ENCODE results near the gene ROBO3. TPM values are rescaled to one million over a fixed set of nuclear protein-coding genes. Genes with fewer than 3 reads are reported as not detected.

The ROBO3 gene
- total RNA-seq, 1 donor from 2014 or later: 40.0 TPM

- peak; percentile 1 for DNase-seq (ENCODE audit: low spot score)
- peaks cover 38% of the 10 kb centered on the region for H3K36me3 Mint-ChIP-seq (ENCODE audit: low read depth, unreplicated experiment)
- H3K4me3 Mint-ChIP-seq (ENCODE audit: unreplicated experiment): no peak overlapping the region
- TF ChIP-seq, protein P1, sequence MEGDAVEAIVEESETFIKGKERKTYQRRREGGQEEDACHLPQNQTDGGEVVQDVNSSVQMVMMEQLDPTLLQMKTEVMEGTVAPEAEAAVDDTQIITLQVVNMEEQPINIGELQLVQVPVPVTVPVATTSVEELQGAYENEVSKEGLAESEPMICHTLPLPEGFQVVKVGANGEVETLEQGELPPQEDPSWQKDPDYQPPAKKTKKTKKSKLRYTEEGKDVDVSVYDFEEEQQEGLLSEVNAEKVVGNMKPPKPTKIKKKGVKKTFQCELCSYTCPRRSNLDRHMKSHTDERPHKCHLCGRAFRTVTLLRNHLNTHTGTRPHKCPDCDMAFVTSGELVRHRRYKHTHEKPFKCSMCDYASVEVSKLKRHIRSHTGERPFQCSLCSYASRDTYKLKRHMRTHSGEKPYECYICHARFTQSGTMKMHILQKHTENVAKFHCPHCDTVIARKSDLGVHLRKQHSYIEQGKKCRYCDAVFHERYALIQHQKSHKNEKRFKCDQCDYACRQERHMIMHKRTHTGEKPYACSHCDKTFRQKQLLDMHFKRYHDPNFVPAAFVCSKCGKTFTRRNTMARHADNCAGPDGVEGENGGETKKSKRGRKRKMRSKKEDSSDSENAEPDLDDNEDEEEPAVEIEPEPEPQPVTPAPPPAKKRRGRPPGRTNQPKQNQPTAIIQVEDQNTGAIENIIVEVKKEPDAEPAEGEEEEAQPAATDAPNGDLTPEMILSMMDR (IDR thresholded peaks at IDR 0.05; ENCODE audit: unreplicated experiment): no peak
- peaks cover 1% of the 10 kb centered on the region for H3K27me3 Mint-ChIP-seq (ENCODE audit: unreplicated experiment)
- H3K4me1 Mint-ChIP-seq (ENCODE audit: unreplicated experiment): peaks cover 24% of the 10 kb centered on the region
- H3K27ac Mint-ChIP-seq (ENCODE audit: unreplicated experiment): no peak overlapping the region
- no peaks in the 10 kb centered on the region for H3K9me3 Mint-ChIP-seq (ENCODE audit: unreplicated experiment)
Measured at GRCh38 chr11:124890683-124891372, 25.6 kb downstream of the ROBO3 start.

- peaks cover 35% of the 10 kb centered on the region for H3K36me3 Mint-ChIP-seq (ENCODE audit: low read depth, unreplicated experiment)
- TF ChIP-seq, protein P1 (IDR thresholded peaks at IDR 0.05; ENCODE audit: unreplicated experiment): no peak
- H3K4me1 Mint-ChIP-seq (ENCODE audit: unreplicated experiment): peaks cover 30% of the 10 kb centered on the region
- H3K27me3 Mint-ChIP-seq (ENCODE audit: unreplicated experiment): peaks cover 1% of the 10 kb centered on the region
- no peaks in the 10 kb centered on the region for H3K9me3 Mint-ChIP-seq (ENCODE audit: unreplicated experiment)
- no peak overlapping the region for H3K4me3 Mint-ChIP-seq (ENCODE audit: unreplicated experiment)
- peak; percentile 5 for DNase-seq (ENCODE audit: low spot score)
- no peak overlapping the region for H3K27ac Mint-ChIP-seq (ENCODE audit: unreplicated experiment)
Measured at GRCh38 chr11:124891373-124891861, 26.2 kb downstream of the ROBO3 start.

DNA sequence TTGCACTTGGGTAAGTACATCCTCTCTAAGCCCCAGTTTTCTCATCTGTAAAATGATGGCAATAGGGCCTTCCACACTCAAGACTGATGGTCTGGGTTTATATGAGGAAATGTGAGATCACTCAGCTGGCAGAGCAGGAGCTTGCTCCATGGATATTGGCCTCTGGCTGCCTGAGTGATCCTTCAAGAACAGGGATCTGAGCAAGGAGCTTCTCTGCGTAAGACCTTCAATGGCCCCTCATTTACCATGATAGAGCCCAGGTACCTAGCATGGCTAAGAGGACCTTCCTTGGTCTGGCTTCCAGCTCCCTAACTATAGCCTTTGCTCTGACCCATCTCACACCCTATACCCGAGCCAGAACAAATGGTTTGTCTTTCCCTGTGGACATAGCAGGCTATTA is 26.9 kb downstream of the ROBO3 start:
- TF ChIP-seq, protein P1 (IDR thresholded peaks at IDR 0.05; ENCODE audit: unreplicated experiment): no peak
- DNase-seq (ENCODE audit: low spot score): peak; percentile 0
- H3K27me3 Mint-ChIP-seq (ENCODE audit: unreplicated experiment): peaks cover 4% of the 10 kb centered on the region
- no peak overlapping the region for H3K4me3 Mint-ChIP-seq (ENCODE audit: unreplicated experiment)
- no peaks in the 10 kb centered on the region for H3K9me3 Mint-ChIP-seq (ENCODE audit: unreplicated experiment)
- H3K4me1 Mint-ChIP-seq (ENCODE audit: unreplicated experiment): peaks cover 35% of the 10 kb centered on the region
- H3K27ac Mint-ChIP-seq (ENCODE audit: unreplicated experiment): no peak overlapping the region
- peaks cover 35% of the 10 kb centered on the region for H3K36me3 Mint-ChIP-seq (ENCODE audit: low read depth, unreplicated experiment)

GRCh38 chr11:124892750-124893454 is 27.7 kb downstream of the ROBO3 start:
- peaks cover 43% of the 10 kb centered on the region for H3K4me1 Mint-ChIP-seq (ENCODE audit: unreplicated experiment)
- TF ChIP-seq, protein P1 (IDR thresholded peaks at IDR 0.05; ENCODE audit: unreplicated experiment): no peak
- peak; percentile 1 for DNase-seq (ENCODE audit: low spot score)
- H3K27me3 Mint-ChIP-seq (ENCODE audit: unreplicated experiment): peaks cover 6% of the 10 kb centered on the region
- H3K27ac Mint-ChIP-seq (ENCODE audit: unreplicated experiment): no peak overlapping the region
- peaks cover 39% of the 10 kb centered on the region for H3K36me3 Mint-ChIP-seq (ENCODE audit: low read depth, unreplicated experiment)
- H3K4me3 Mint-ChIP-seq (ENCODE audit: unreplicated experiment): peak overlapping the region; percentile 37
- no peaks in the 10 kb centered on the region for H3K9me3 Mint-ChIP-seq (ENCODE audit: unreplicated experiment)
